H1 (cell line): Measurements from ENCODE around the gene RNASE4. TPM values are rescaled to one million over a fixed set of nuclear protein-coding genes. Genes with fewer than 3 reads are reported as not detected.
A peak's percentile ranks its signal among the peaks of the same experiment; 100 is the strongest.

ENCODE experiments used
- BCL11A ChIP-seq, 2 experiments: IDR thresholded peaks; one replicate each; pipeline ENCODE4 v1.6.1; 2011; ENCODE audit warnings: low read depth in 2 of 2, low read length in 2 of 2, mild to moderate bottlenecking in 2 of 2
- EZH2 ChIP-seq: fragments of 200-600 bp; sonication (generic); IDR thresholded peaks from 2 replicates; pipeline ENCODE4 v1.7.1; 2012; ENCODE audit warnings: low read depth, mild to moderate bottlenecking, moderate library complexity, low read length, inconsistent platforms; ENCODE audit not compliant: severe bottlenecking
- GABPA ChIP-seq: IDR thresholded peaks from 2 replicates; pipeline ENCODE4 v1.6.1; 2011; ENCODE audit warnings: mild to moderate bottlenecking, low read length, moderate library complexity, borderline replicate concordance; ENCODE audit not compliant: insufficient read depth
- GTF2F1 ChIP-seq: IDR thresholded peaks from 2 replicates; pipeline ENCODE4 v1.6.1; 2012; ENCODE audit warnings: low read depth, low read length, improper control_type of control experiment, borderline replicate concordance
- HDAC2 ChIP-seq, 2 experiments: fragments of 300-600 bp in 1 of 2; sonication (generic) in 1 of 2; IDR thresholded peaks; 2 replicates each; pipeline ENCODE4 v1.6.1; 2011 to 2012; ENCODE audit warnings: low read depth in 2 of 2, low read length in 2 of 2, mild to moderate bottlenecking in 2 of 2, moderate library complexity in 2 of 2, borderline replicate concordance in 1 of 2, inconsistent platforms in 1 of 2
- PHF8 ChIP-seq: fragments of 200-600 bp; sonication (generic); conservative IDR thresholded peaks from 2 replicates; pipeline ENCODE4 v1.7.1; 2012; ENCODE audit warnings: low read depth, mild to moderate bottlenecking, inconsistent platforms, low read length, moderate library complexity
- RAD21 ChIP-seq, 2 experiments: IDR thresholded peaks in 1 of 2; conservative IDR thresholded peaks in 1 of 2; 2 replicates each; pipeline ENCODE4 v1.6.1; 2011; ENCODE audit warnings: low read depth in 2 of 2, low read length in 2 of 2, improper control_type of control experiment in 1 of 2, inconsistent platforms in 1 of 2, mild to moderate bottlenecking in 1 of 2, moderate library complexity in 1 of 2
- SIN3A ChIP-seq, 2 experiments: IDR thresholded peaks in 1 of 2; conservative IDR thresholded peaks in 1 of 2; 2 replicates each; pipeline ENCODE4 v1.6.1; 2011 to 2012; ENCODE audit warnings: low read length in 2 of 2, improper control_type of control experiment in 1 of 2, low read depth in 1 of 2, mild to moderate bottlenecking in 1 of 2
- SP1 ChIP-seq: IDR thresholded peaks from 2 replicates; pipeline ENCODE4 v1.6.1; 2011; ENCODE audit warnings: low read depth, low read length
- polyA plus RNA-seq, 7 experiments: library from polyadenylated mRNA; depleted of rRNA in 3 of 7; stranded (reverse) in 5 of 7; unstranded in 2 of 7; fragments of >200 nt in 5 of 7; fragments of 200-250 nt in 2 of 7; gene quantifications; 1 replicate in 5 of 7; 2 replicates in 1 of 7; 4 replicates in 1 of 7; pipeline versions ENCODE4 v1.2.1 to v1.2.3, GENCODE V29; 2011 to 2013; ENCODE audit warnings: missing spikeins in 2 of 7, mixed read lengths in 2 of 7
- total RNA-seq: library from RNA; stranded (reverse); fragmentation: NEBNext Ultra II Directional; extraction: Animal tissue kit (Norgen Biotek cat#: 25700); gene quantifications from 2 replicates; pipeline ENCODE4 v1.2.1, GENCODE V29; 2021
- TF ChIP-seq, protein P1 (sequence below): IDR thresholded peaks from 2 replicates; pipeline ENCODE4 v1.6.1; 2012; ENCODE audit warnings: low read length, inconsistent platforms

RNASE4 gene
- total and polyA plus RNA-seq, 2 of the 8 experiments (the other 6 are each of a cell fraction or from before 2014, with no cell fraction given), result 0.61 to 3.5 TPM

DNA sequence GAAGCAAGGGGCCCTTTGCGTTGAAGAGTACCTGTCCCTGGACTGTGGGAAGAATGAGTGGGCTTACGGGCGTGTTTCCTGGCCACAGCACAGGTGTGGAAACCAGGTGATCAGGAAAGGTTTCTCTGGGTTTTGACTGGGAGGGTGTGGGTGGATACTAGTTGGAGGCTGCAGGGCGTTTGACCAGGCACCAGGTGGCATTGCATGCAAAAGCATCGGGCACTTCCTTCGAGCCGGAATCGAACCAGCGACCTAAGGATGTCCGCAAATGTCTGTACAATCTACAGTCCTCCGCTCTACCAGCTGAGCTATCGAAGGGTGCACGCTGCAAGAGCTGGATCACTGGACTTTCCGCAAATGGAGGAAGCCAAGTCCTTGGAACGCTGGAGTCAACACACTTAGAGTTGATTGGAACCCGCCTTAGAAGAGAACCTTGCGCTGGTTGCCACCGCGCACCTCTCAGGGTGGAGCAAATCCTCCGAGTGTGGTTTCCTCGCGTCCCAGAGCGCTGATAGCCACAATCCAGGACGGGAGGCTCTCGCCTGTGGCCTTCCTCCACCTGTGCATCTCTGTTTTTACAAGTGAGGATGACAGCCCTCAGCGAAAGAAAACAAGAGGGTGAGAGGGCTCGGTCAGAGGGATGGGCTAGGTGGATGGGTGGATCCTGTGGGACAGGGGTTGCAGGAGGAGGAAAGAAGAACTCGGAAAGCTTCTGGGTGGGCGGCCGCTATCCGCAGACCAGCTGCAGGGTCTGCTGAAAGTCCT is 21.2 kb upstream of the RNASE4 start (continued):
- TF ChIP-seq RAD21 (IDR thresholded peaks at IDR 0.05 in 1 of 2, conservative IDR thresholded peaks at IDR 0.05 in 1 of 2; ENCODE audit: low read depth in 2 of 2, low read length in 2 of 2) (peak; percentile 69 to 72), HDAC2 (IDR thresholded peaks at IDR 0.05; ENCODE audit: borderline replicate concordance in 1 of 2, low read depth in 2 of 2, low read length in 2 of 2) (no peak), SIN3A (conservative IDR thresholded peaks at IDR 0.05 in 1 of 2, IDR thresholded peaks at IDR 0.05 in 1 of 2; ENCODE audit: low read depth in 1 of 2, low read length in 2 of 2) (peak; percentile 46 to 93; a peak in 2 of 4 replicates), GABPA (no peak), PHF8 (no peak), EZH2 (no peak), SP1 (peak; percentile 36; the same call in 1 of the 2 replicates), GTF2F1 (no peak), BCL11A (IDR thresholded peaks at IDR 0.05; ENCODE audit: low read depth in 2 of 2, low read length in 2 of 2) (no peak)
- TF ChIP-seq, protein P1, sequence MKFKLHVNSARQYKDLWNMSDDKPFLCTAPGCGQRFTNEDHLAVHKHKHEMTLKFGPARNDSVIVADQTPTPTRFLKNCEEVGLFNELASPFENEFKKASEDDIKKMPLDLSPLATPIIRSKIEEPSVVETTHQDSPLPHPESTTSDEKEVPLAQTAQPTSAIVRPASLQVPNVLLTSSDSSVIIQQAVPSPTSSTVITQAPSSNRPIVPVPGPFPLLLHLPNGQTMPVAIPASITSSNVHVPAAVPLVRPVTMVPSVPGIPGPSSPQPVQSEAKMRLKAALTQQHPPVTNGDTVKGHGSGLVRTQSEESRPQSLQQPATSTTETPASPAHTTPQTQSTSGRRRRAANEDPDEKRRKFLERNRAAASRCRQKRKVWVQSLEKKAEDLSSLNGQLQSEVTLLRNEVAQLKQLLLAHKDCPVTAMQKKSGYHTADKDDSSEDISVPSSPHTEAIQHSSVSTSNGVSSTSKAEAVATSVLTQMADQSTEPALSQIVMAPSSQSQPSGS, result no peak
